Esophagus muscularis mucosa (tissue), 4 donors: ENCODE measurements around the gene MT1B.
A peak's percentile ranks its signal among the peaks of the same experiment; 100 is the strongest.

Experiments
- CTCF ChIP-seq, 3 experiments: fragments of 200-600 bp in 2 of 3; fragments of 450-650 bp in 1 of 3; sonication (generic) in 2 of 3; IDR thresholded peaks; one replicate each; pipeline ENCODE4 v1.5.1; 2017 to 2019; ENCODE audit warnings: antibody characterized with exemption in 3 of 3, mild to moderate bottlenecking in 2 of 3, moderate library complexity in 1 of 3
- EP300 ChIP-seq: sonication (generic); formaldehyde crosslinking; IDR thresholded peaks from one replicate; pipeline ENCODE4 v1.6.1; 2017; ENCODE audit warnings: antibody characterized with exemption
- POLR2A ChIP-seq: fragments of 450-650 bp; IDR thresholded peaks from one replicate; pipeline ENCODE4 v1.6.1; 2017; ENCODE audit warnings: antibody characterized with exemption, moderate library complexity, mild to moderate bottlenecking, low read depth
- POLR2AphosphoS5 ChIP-seq, 2 donors: sonication (generic); formaldehyde crosslinking; IDR thresholded peaks; one replicate each; pipeline ENCODE4 v1.6.1; 2017; ENCODE audit warnings: antibody characterized with exemption in 2 of 2

- TF ChIP-seq POLR2A (no peak), CTCF (IDR thresholded peaks at IDR 0.05) (peak; percentile 58 to 67 (median 67)), EP300 (no peak), POLR2AphosphoS5 (IDR thresholded peaks at IDR 0.05) (no peak)
Observed at GRCh38 chr16:56673921-56674320, 22.2 kb downstream of the MT1B start.
